Activated gamma-delta T cell (primary cell): ENCODE results near the gene TTLL7.
"Not testable (repeated sequence)": the region's sequence is repeated elsewhere in the genome, so short reads cannot be mapped to it uniquely, and the experiment has no call there.

ENCODE experiments used
- DNase-seq: peaks from one replicate; lab custom pipeline; 2025; lab: John Stamatoyannopoulos, UW

TTLL7 gene

DNA sequence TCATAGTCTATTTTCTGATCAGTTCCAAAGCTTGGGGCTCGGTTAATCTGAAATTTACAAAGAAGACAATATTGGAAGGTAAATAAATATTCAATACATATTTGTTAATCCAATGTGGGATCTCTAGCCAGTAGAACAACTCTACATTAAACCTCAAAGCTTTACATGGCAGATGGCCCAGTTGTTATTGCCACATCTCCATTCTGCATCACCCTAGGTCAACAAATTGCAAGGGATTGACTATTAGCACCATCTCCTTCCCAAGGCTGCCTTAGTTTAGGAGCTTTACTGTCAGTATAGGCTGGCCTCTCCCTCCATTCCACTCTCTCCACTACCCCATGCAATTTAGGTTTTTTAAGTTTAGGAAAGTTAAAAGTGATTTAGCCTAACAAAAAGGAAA is 69.7 kb downstream of the TTLL7 start:
- no peak for DNase-seq

- DNase-seq = no peak
Measured at GRCh38 chr1:83928396-83928795, 70.5 kb downstream of the TTLL7 start.

GRCh38 chr1:83927701-83928100 is 71.2 kb downstream of the TTLL7 start:
- DNase-seq = no peak

- no peak for DNase-seq
Measured at GRCh38 chr1:83927061-83927460, 71.9 kb downstream of the TTLL7 start.

DNA sequence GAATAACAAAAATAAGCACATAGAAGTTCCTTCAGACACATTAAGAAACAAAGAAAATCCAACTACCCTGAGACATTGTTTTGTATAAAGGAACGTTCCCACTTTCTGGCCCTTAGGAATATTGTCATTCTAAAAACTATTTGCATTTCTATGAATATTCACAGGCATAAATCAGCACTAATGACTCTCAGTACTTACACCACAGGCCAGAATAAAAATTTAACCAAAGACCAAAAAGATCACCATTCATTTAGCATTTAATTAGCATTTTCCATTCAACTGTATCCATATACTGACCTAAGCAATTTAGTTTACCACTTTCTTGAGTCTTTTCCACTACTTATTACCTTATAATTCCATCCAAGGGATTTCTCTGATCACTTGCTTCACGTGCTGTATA is 75.4 kb downstream of the TTLL7 start:
- DNase-seq = no peak

- DNase-seq = no peak
Measured at GRCh38 chr1:83922431-83922830, 76.5 kb downstream of the TTLL7 start.

DNA sequence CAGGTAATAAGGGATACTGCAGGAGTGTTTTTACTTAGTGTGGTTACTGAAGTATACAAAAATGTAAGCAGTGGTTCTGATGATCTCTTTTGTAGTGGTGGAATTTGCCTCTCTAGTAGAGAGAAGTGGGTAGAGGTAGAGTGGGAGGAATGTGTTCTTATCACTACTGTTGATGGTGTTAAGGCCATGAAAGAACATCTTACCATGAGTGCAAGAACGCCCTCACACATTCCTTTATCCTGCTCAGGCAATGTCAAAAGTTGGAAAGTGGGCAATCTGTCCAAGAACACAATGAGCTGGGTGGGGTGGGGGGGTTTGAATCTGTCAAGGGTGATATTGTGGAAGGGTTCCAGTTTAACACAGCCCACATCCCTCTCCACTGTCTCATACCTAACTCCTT is 78.6 kb downstream of the TTLL7 start:
- DNase-seq = no peak

DNA sequence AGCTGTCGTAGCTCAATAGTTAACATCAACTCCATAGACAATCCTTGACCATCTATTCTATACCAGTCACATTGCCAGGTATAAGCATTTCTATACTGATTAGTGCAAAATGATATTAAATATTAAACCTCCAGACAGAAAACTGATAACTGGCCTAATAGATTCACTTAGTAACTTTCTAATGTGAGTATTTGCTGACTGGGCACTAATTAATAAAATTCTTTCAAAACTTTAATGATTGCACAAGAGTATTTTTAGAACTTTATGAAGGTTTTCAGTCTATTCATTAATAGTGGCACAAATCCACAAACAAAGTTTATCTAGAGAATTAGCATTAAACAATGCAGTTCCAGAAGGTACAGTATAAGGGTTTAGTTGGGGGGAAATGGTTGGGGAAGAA is 79.1 kb downstream of the TTLL7 start:
- DNase-seq = no peak

DNA sequence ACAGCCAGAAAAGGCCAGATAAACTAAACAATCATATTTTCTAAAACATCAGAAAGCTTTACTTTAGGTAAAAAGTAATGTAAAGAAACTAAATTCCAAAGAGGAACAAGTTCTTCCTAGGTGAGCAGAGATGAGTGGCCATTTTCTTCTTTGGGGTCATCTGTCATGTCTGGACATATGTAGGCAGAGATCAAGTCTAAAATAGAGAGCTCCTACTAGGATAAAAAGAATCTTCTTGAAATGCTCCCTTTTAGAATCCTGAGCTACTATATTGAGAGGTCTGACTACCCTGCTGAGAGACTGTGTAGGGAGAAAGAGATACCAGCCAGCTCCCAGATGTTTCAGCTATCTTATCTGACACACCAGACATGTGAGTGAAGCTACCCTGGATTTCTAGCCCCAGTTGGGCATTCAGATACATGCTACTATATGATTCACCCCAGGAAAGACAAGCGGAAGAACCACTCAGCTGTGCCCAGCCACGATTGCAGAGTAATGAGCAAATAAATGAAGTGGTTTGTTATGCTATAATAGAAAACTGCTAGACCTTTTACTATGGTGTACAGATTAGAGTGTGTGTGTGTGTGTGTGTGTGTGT is 80.1 kb downstream of the TTLL7 start:
- no peak for DNase-seq

DNA sequence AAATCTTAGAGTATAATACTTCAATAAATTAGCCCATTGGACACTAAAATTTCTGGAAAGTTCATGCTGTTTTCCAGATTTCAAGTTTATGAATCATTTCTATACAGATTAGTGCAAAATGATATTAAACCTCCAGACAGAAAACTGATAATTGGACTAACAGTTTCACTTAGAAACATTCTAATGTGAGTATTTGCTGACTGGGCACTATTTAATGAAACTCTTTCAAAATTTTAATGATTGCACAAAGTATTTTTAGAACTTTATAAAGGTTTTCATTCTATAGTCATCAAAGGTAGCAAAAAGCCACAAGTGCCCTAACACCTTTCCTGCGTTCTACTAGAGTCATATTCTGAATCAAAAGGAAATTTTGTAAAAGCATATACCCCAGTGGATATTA is 81.0 kb downstream of the TTLL7 start:
- DNase-seq = no peak

- DNase-seq = not testable (repeated sequence)
Measured at GRCh38 chr1:83916094-83916493, 82.8 kb downstream of the TTLL7 start.

- DNase-seq = no peak
Measured at GRCh38 chr1:83912876-83913275, 86.1 kb downstream of the TTLL7 start.

DNA sequence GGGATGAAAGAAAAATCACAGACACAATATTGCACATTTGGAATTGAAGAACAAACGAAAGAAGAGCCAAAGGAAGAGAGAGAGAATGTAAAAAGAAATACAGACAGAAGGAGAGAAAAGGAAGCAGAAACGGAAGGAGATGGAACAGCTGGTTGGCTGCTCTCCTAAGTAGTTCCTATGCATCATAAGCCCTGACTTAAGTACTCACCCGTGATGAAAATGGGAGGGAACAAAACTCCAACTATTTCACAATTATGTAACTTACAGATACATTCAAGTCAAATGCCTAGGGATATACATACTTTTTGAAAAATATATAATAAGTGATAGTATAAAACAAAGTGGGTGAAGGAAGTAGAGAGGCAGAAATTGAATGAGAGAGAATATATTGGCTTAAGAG is 88.5 kb downstream of the TTLL7 start:
- DNase-seq = no peak

DNA sequence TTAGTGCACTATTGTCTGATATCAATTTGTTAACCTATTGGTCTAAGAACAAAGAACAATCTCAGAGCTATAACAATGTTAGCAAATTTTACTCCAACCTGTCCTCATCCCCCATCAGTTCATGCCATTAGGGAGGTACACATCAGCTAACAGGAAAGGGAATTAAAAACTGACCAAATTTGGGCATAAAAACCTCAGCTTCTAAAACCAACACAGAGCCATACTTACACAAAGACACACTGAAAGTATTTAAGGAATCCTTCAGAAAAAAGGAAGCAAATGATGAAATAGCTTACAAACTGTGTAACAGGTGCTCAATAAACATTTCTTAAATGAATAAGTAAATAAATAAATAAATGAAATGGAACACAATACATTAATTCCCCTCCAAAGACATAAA is 89.2 kb downstream of the TTLL7 start:
- no peak for DNase-seq

GRCh38 chr1:83905315-83905907 is 93.5 kb downstream of the TTLL7 start:
- no peak for DNase-seq

- DNase-seq = no peak
Measured at GRCh38 chr1:83901547-83902155, 97.3 kb downstream of the TTLL7 start.

- no peak for DNase-seq
Measured at GRCh38 chr1:83900524-83900923, 98.4 kb downstream of the TTLL7 start.

DNA sequence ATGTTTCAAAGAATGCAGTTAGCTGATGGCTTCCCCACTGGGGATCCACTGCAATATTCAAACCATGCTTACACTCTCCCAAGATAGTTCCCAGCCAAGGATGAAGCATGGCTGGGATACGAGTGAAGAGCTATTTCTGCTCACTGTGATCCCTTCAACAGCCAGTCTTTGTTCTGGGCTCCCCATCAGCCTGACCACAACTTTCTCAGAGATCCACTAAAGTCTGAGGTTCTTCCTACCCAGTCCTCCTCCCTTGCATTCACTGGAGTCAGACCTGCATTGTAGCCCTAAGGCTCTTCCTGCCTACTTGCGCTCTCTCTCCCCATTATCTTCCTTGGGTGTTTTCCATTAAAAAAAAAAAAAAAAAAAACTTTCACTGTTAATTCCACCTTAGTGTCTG is 101.4 kb downstream of the TTLL7 start:
- DNase-seq = no peak

DNA sequence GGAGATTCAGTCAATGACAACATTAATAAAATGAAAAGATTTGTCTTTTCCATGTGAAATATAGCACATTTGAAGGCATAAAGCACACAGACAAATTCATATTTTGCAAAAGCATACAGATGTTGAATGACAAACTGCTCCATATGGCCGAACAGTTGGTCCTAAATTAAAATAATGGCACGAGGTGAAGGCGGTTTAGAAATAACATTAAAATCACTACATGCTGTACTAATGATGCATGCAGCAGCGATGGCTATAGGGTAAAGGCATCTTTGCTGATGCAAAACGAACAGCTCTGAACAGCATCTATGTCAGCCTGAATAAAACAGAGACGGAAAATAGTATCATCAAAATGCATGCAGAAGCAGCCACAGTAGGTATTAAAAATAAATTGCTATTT is 102.6 kb downstream of the TTLL7 start:
- no peak for DNase-seq

DNA sequence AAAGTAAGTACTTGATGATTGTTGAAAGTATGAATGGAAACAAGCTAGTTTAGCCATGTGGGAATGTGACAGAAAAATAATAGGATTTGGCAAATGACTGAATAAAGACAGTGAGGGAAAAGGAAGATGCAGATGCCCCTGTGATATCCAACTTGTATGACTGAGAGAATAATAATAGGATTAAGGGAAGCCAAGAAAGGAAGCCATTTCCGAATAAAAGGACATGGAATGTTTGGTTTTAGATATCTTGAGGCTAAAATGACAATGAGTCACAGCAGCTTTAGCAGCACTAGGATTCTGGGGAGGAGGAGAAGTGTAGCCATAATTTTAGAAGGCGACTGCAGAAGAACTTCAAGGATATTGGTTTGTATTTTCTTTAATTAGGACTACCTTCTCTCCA is 109.2 kb downstream of the TTLL7 start:
- no peak for DNase-seq

DNA sequence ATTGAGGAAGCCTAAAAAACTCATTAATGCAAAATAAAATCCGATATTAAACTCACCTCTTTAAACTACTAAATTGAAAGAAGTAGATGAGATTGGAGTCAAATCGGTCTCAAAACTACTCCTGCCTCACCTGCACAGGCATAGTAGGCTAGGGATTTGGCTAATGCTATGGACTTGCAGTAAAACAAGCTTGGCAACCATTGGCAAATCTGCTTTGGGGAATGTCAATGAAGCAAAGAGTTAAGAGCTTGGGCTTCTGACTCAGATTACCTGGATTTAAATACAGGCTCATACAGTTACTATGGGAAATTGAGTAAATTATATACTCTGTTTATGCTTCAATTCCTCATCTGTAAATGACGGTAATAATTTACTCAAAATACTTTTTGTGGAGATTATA is 111.4 kb downstream of the TTLL7 start:
- DNase-seq = no peak

- no peak for DNase-seq
Measured at GRCh38 chr1:83883979-83884378, 115.0 kb downstream of the TTLL7 start.

- DNase-seq = no peak
Measured at GRCh38 chr1:83882906-83883305, 116.0 kb downstream of the TTLL7 start.

GRCh38 chr1:83872515-83872914 is 126.4 kb downstream of the TTLL7 start:
- no peak for DNase-seq
